H1 (cell line): ENCODE measurements around the gene C16orf90. TPM values are rescaled to one million over a fixed set of nuclear protein-coding genes. Genes with fewer than 3 reads are reported as not detected.

ENCODE experiments used
- BCL11A ChIP-seq, 2 experiments: IDR thresholded peaks; one replicate each; pipeline ENCODE4 v1.6.1; 2011; ENCODE audit warnings: low read depth in 2 of 2, low read length in 2 of 2, mild to moderate bottlenecking in 2 of 2
- CHD7 ChIP-seq: fragments of 300-600 bp; sonication (generic); IDR thresholded peaks from 2 replicates; pipeline ENCODE4 v1.7.1; 2012; ENCODE audit warnings: low read length, moderate library complexity, mild to moderate bottlenecking, inconsistent platforms; ENCODE audit not compliant: insufficient replicate concordance
- E2F6 ChIP-seq: IDR thresholded peaks from 2 replicates; pipeline ENCODE4 v1.6.1; 2012; ENCODE audit warnings: inconsistent platforms
- NRF1 ChIP-seq: IDR thresholded peaks from 2 replicates; pipeline ENCODE4 v1.6.1; 2011; ENCODE audit warnings: mild to moderate bottlenecking, low read depth, low read length, improper control_type of control experiment
- RFX5 ChIP-seq: IDR thresholded peaks from 2 replicates; pipeline ENCODE4 v1.6.1; 2011; ENCODE audit warnings: low read depth, low read length, improper control_type of control experiment, borderline replicate concordance
- SP4 ChIP-seq: IDR thresholded peaks from 2 replicates; pipeline ENCODE4 v1.6.1; 2012; ENCODE audit warnings: low read length, inconsistent platforms
- TAF1 ChIP-seq: IDR thresholded peaks from 2 replicates; pipeline ENCODE4 v1.6.1; 2011; ENCODE audit warnings: mild to moderate bottlenecking, low read depth, low read length
- TAF7 ChIP-seq: optimal IDR thresholded peaks from 2 replicates; pipeline ENCODE3; 2011; ENCODE audit warnings: low read depth, mild to moderate bottlenecking, inconsistent platforms, low read length, moderate library complexity, borderline replicate concordance
- TCF12 ChIP-seq: IDR thresholded peaks from 2 replicates; pipeline ENCODE4 v1.6.1; 2011; ENCODE audit warnings: low read depth, mild to moderate bottlenecking, low read length
- USF2 ChIP-seq: IDR thresholded peaks from 2 replicates; pipeline ENCODE4 v1.6.1; 2011; ENCODE audit warnings: low read length, improper control_type of control experiment
- polyA plus RNA-seq, 7 experiments: library from polyadenylated mRNA; depleted of rRNA in 3 of 7; stranded (reverse) in 5 of 7; unstranded in 2 of 7; fragments of >200 nt in 5 of 7; fragments of 200-250 nt in 2 of 7; gene quantifications; 1 replicate in 5 of 7; 2 replicates in 1 of 7; 4 replicates in 1 of 7; pipeline versions ENCODE4 v1.2.1 to v1.2.3, GENCODE V29; 2011 to 2013; ENCODE audit warnings: missing spikeins in 2 of 7, mixed read lengths in 2 of 7
- total RNA-seq: library from RNA; stranded (reverse); fragmentation: NEBNext Ultra II Directional; extraction: Animal tissue kit (Norgen Biotek cat#: 25700); gene quantifications from 2 replicates; pipeline ENCODE4 v1.2.1, GENCODE V29; 2021

C16orf90 gene
- total and polyA plus RNA-seq, 2 of the 8 experiments (the other 6 are each of a cell fraction or from before 2014, with no cell fraction given) = not detected

- TF ChIP-seq CHD7 = no peak
- TF ChIP-seq TAF1 = no peak
- no peak for TF ChIP-seq TAF7
- TF ChIP-seq TCF12 = no peak
- no peak for TF ChIP-seq BCL11A (IDR thresholded peaks at IDR 0.05; ENCODE audit: low read depth in 2 of 2, low read length in 2 of 2)
- no peak for TF ChIP-seq E2F6
- TF ChIP-seq NRF1 = no peak
- no peak for TF ChIP-seq USF2
- no peak for TF ChIP-seq RFX5
- no peak for TF ChIP-seq SP4
Observed at GRCh38 chr16:3503523-3503922, 8.2 kb upstream of the C16orf90 start (continued).
